Spleen (tissue), 11 donors: ENCODE results near the gene CLINT1. TPM values are rescaled to one million over a fixed set of nuclear protein-coding genes. Genes with fewer than 3 reads are reported as not detected.

Source experiments
- DNase-seq: peaks from one replicate; pipeline ENCODE4 v3.0.0-alpha.2; 2020
- H3K27ac ChIP-seq, 8 donors: fragments of 200-600 bp; sonication (generic) in 7 of 8; 1 replicate in 4 of 8; 2 replicates in 4 of 8; pipeline versions ENCODE4 v1.5.0 to v1.8.0; 2016 to 2021; ENCODE audit warnings: inconsistent platforms in 4 of 8, mild to moderate bottlenecking in 4 of 8, moderate library complexity in 1 of 8
- H3K27me3 ChIP-seq, 7 donors: fragments of 200-600 bp; sonication (generic) in 6 of 7; replicated peaks in 1 of 7; 1 replicate in 4 of 7; 2 replicates in 3 of 7; pipeline versions ENCODE4 v1.5.0 to v1.8.0; 2016 to 2021; ENCODE audit warnings: inconsistent platforms in 3 of 7, mild to moderate bottlenecking in 1 of 7
- H3K36me3 ChIP-seq, 6 donors: fragments of 200-600 bp; sonication (generic) in 5 of 6; 1 replicate in 4 of 6; 2 replicates in 2 of 6; pipeline versions ENCODE4 v1.5.0 to v1.8.0; 2016 to 2021; ENCODE audit warnings: inconsistent platforms in 2 of 6
- H3K4me1 ChIP-seq, 6 donors: fragments of 200-600 bp; sonication (generic) in 5 of 6; 1 replicate in 3 of 6; 2 replicates in 3 of 6; pipeline versions ENCODE4 v1.5.0 to v1.8.0; 2016 to 2021; ENCODE audit warnings: inconsistent platforms in 3 of 6
- H3K4me3 ChIP-seq, 8 donors: fragments of 200-600 bp; sonication (generic) in 7 of 8; 1 replicate in 4 of 8; 2 replicates in 4 of 8; pipeline versions ENCODE4 v1.5.0 to v1.8.0; 2016 to 2021; ENCODE audit warnings: inconsistent platforms in 4 of 8, mild to moderate bottlenecking in 4 of 8, moderate library complexity in 2 of 8
- H3K9me3 ChIP-seq, 8 donors: fragments of 200-600 bp; sonication (generic) in 7 of 8; 1 replicate in 4 of 8; 2 replicates in 4 of 8; pipeline versions ENCODE4 v1.5.0 to v1.8.0; 2016 to 2021; ENCODE audit warnings: inconsistent platforms in 4 of 8
- POLR2A ChIP-seq, 3 donors: fragments of 450-650 bp; IDR thresholded peaks; one replicate each; pipeline ENCODE4 v1.5.1; 2017; ENCODE audit warnings: antibody characterized with exemption in 3 of 3, mild to moderate bottlenecking in 1 of 3
- POLR2AphosphoS5 ChIP-seq, 3 donors: sonication (generic); formaldehyde crosslinking; IDR thresholded peaks; one replicate each; pipeline ENCODE4 v1.5.1; 2017; ENCODE audit warnings: antibody characterized with exemption in 3 of 3
- WGBS, 5 donors: extraction: QIAGEN DNeasy Blood & Tissue Kit in 3 of 5; methylation state at CpG; one replicate each; pipeline versions ENCODE4 v1.1.5 to v1.1.7; 2013 to 2018; 5-methylcytosine and 5-hydroxymethylcytosine counted together
- intact Hi-C: fragments of 100-400 bp; cut with DNase I; formaldehyde crosslinking; loops from one replicate; pipeline ENCODE4 v1.15.0; 2023; ENCODE audit warnings: low total_unique reads
- polyA plus RNA-seq, 3 donors: library from polyadenylated mRNA; stranded (reverse); fragments of 200-250 nt; gene quantifications; one replicate each; pipeline ENCODE4 v1.2.1, GENCODE V29; 2013
- total RNA-seq, 7 donors: library from RNA; depleted of rRNA in 3 of 7; stranded (reverse); fragments of >200 nt in 3 of 7; fragmentation: NEBNext Ultra II Directional in 4 of 7; extraction: Animal tissue kit (Norgen Biotek cat#: 25700) in 4 of 7; gene quantifications; one replicate each; pipeline versions ENCODE4 v1.1.0 to v1.2.1, GENCODE V29; 2016 to 2021
- TF ChIP-seq, protein P1 (sequence below), 11 experiments: fragments of 200-600 bp in 7 of 11; fragments of 450-650 bp in 4 of 11; sonication (generic) in 4 of 11; IDR thresholded peaks in 8 of 11; conservative IDR thresholded peaks in 3 of 11; 1 replicate in 7 of 11; 2 replicates in 4 of 11; pipeline versions ENCODE4 v1.4.0 to v1.8.0; 2016 to 2021; ENCODE audit warnings: antibody characterized with exemption in 11 of 11, inconsistent platforms in 4 of 11, mild to moderate bottlenecking in 1 of 11
- donor health status: healthy with polysubstance abuse.
- donor health status: DM: no; HTN: no; CAD: no; lungs with moderate emphysema.
- donor health status: DM: no; HTN: no; CAD: no.
- donor health status: Bipolar disorder and iron deficiency.
- donor health status: healthy.
- donor health status: DM: no; HTN: no; CAD: no.
- donor health status: DM: yes; HTN: yes; CAD: no.

CLINT1 gene
- total and polyA plus RNA-seq, 10 donors: 26.7 to 130 (median 62.4) TPM

DNA sequence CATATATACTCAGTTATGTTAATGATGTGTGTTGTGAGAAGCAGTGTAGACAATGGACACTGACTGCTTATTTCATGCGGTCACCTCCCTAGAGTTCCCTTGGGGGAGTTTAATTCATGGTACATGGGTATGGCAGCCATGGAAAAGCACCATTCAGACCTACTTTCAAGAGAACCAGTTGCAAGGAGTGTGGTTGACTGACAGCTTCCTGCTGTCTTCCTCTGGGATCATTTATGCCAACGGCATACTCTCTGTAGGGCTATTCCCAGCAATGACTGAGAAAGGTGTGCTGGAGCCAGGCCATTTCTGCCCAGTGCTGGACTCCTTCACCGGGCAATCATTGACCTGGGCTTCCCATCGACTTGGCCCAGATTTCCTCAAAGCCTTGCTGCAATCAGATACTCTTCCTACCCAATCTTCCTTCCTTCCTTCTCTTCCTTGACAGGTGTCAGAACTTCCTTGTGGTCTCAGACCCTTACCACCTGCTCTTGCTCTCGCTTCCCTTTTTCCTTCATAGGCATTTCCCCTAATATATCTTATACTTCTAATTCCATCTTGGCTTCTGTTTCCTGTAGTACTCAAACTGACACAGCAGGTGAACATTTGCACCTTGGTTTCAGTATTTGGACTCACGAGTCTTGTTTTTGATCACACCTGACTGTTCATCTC, 3.4 kb upstream of the CLINT1 start:
- intact Hi-C loops: no loop called here
- Histone ChIP-seq H3K4me1 (peaks cover 4 to 26% (median 16%) of the 10 kb centered on the region in 6 donors), H3K4me3 (no peak overlapping the region), H3K9me3 (no peaks in the 10 kb centered on the region), H3K27ac (peak overlapping the region in 2 of 8 donors; percentile 48 to 56), H3K36me3 (no peaks in the 10 kb centered on the region), H3K27me3 (no peaks in the 10 kb centered on the region)
- no peak for DNase-seq
- 44 to 56% (median 47%) methylated on average over 6 of the region's 6 CpGs for WGBS, 5 donors
- TF ChIP-seq POLR2A (IDR thresholded peaks at IDR 0.05) (no peak), POLR2AphosphoS5 (IDR thresholded peaks at IDR 0.05) (no peak)
- TF ChIP-seq, protein P1, sequence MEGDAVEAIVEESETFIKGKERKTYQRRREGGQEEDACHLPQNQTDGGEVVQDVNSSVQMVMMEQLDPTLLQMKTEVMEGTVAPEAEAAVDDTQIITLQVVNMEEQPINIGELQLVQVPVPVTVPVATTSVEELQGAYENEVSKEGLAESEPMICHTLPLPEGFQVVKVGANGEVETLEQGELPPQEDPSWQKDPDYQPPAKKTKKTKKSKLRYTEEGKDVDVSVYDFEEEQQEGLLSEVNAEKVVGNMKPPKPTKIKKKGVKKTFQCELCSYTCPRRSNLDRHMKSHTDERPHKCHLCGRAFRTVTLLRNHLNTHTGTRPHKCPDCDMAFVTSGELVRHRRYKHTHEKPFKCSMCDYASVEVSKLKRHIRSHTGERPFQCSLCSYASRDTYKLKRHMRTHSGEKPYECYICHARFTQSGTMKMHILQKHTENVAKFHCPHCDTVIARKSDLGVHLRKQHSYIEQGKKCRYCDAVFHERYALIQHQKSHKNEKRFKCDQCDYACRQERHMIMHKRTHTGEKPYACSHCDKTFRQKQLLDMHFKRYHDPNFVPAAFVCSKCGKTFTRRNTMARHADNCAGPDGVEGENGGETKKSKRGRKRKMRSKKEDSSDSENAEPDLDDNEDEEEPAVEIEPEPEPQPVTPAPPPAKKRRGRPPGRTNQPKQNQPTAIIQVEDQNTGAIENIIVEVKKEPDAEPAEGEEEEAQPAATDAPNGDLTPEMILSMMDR (IDR thresholded peaks at IDR 0.05 in 8 of 11, conservative IDR thresholded peaks at IDR 0.05 in 3 of 11): no peak

DNA sequence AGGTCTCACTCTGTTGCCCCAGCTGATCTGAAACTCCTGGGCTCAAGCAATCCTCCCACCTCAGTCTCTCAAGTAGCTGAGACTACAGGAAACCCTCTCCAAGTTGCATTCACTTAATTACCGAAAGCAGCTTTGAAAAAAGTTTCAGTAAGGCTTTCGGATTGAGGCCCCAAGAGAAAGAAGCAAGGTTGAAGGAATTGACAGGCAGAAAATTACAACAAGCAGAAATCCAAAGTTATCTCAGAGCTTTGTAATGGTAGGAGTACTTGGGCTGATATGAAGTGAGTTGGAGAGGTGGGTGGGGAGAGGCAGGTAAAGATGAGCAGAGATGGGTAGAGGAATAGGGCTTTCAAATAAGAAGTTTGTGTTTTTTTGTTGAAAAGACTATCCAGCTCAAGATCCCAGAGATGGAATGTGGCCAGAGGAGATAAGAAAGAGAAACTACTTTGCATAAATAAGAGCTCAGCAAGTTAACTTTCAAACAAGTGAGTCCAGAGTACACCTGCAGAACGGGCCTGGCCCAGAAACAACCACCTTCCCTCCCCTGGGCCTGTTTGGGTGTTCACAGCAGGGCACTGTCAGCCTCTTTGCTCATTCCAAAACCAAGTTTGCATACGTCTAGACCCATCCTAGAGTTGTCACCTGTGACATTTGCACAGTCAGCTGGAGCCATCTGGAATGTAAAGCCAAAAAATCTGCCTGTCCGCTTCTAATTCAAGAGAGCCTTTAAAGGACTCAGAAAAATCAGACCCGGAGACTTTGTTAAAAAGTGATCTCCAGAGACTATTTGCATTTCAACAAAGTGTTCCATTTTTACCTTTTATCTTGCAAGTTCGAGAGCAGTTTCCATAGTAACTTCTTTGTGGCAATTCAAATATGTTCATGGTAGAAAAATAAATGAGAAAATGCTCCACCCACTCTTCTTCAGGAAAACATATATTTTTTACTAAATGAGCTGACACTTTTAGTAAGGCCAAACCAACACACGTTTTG, 2.2 kb upstream of the CLINT1 start:
- Histone ChIP-seq H3K4me3 (no peak overlapping the region), H3K9me3 (no peaks in the 10 kb centered on the region), H3K4me1 (peaks cover 11 to 37% (median 27%) of the 10 kb centered on the region in 6 donors), H3K27ac (peak overlapping the region in 1 of 8 donors; percentile 48), H3K27me3 (no peaks in the 10 kb centered on the region), H3K36me3 (no peaks in the 10 kb centered on the region)
- WGBS, 5 donors: 51 to 76% (median 68%) methylated on average over 8 of the region's 8 CpGs
- DNase-seq: no peak
- intact Hi-C loops: no loop called here
- TF ChIP-seq POLR2A (IDR thresholded peaks at IDR 0.05) (no peak), POLR2AphosphoS5 (IDR thresholded peaks at IDR 0.05) (peak in 1 of 3 donors; percentile 10)

DNA sequence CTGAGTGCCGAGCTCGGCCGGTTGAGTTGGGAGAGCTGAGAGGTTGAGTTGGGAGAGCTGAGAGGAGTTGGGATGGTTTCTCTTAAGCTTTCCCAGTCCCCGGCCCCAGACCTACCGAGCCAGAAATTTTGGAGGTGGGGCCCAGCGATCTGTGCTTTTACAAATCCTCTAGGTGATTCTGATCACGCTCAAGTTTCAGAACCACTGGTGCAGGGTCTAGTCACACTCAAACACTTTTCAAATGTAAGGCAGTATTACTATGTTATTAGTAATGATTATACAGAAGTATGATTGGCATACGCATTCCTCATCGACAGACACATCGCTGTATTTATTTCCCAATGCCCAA, 256 bp upstream of the CLINT1 start:
- no peak for DNase-seq
- Histone ChIP-seq H3K27ac (peak overlapping the region in 7 of 8 donors; percentile 85 to 95 (median 91)), H3K9me3 (no peaks in the 10 kb centered on the region), H3K27me3 (no peaks in the 10 kb centered on the region), H3K4me1 (peaks cover 14 to 57% (median 45%) of the 10 kb centered on the region in 6 donors), H3K36me3 (peaks cover 0 to 5% (median 0%) of the 10 kb centered on the region in 6 donors), H3K4me3 (peak overlapping the region; percentile 51 to 95 (median 88))
- TF ChIP-seq POLR2AphosphoS5 (IDR thresholded peaks at IDR 0.05) (no peak), POLR2A (IDR thresholded peaks at IDR 0.05) (no peak)
- TF ChIP-seq, protein P1 (IDR thresholded peaks at IDR 0.05 in 8 of 11, conservative IDR thresholded peaks at IDR 0.05 in 3 of 11): no peak
- intact Hi-C loops: no loop called here
- 36 to 41% (median 38%) methylated on average over 10 of the region's 10 CpGs for WGBS, 5 donors

DNA sequence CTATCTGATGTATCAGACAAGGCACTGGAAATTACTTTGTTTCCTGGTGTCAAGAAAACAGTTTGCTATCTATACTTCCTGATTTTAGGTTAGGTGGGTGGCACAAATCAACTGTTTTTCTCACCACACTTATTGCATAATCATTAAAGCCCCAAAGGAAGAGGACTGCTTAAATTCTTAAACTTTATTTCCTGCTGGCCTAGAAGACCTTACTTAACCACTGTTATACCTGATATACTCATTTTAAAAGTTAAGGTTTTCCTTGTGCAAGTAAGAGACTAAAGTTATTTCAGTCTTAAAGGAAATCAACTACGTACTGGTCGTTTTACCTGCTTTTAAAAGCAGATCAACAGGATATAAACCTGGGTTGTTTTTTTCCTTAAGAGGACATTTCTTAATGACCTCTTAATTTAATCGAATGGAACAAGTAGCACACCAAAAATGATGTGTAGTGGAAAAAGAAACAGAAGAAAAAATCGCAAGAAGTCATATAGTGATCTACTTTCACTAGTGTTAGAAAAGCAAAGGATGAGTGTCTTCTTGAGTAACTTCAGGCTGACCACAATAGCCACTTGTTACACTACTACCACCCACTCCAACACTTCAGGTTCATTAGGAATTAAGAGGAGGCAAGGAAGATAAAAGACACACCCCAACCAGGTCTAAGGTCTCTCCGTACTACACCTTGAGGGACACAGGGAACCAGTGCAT, 974 bp downstream of the CLINT1 start:
- TF ChIP-seq, protein P1 (IDR thresholded peaks at IDR 0.05 in 8 of 11, conservative IDR thresholded peaks at IDR 0.05 in 3 of 11): no peak
- TF ChIP-seq POLR2A (IDR thresholded peaks at IDR 0.05) (no peak), POLR2AphosphoS5 (IDR thresholded peaks at IDR 0.05) (no peak)
- Histone ChIP-seq H3K9me3 (no peaks in the 10 kb centered on the region), H3K27ac (peak overlapping the region; percentile 81 to 95 (median 91)), H3K27me3 (no peaks in the 10 kb centered on the region), H3K4me1 (peaks cover 14 to 69% (median 49%) of the 10 kb centered on the region in 6 donors), H3K36me3 (peaks cover 0 to 10% (median 0%) of the 10 kb centered on the region in 6 donors), H3K4me3 (peak overlapping the region; percentile 51 to 95 (median 88))
- DNase-seq: no peak
- intact Hi-C loops: no loop called here
- WGBS, 5 donors: 0 to 4% (median 1%) methylated on average over 5 of the region's 5 CpGs
